HG02885 (cell line): Measurements from ENCODE around the gene FAHD1.

Experiments used
- ATAC-seq: cut with Tn5 transposase; IDR thresholded peaks from one replicate; pipeline ENCODE4 v1.9.1; 2021; ENCODE audit warnings: mild to moderate bottlenecking; ENCODE audit not compliant: unreplicated experiment, poor library complexity

FAHD1 gene

DNA sequence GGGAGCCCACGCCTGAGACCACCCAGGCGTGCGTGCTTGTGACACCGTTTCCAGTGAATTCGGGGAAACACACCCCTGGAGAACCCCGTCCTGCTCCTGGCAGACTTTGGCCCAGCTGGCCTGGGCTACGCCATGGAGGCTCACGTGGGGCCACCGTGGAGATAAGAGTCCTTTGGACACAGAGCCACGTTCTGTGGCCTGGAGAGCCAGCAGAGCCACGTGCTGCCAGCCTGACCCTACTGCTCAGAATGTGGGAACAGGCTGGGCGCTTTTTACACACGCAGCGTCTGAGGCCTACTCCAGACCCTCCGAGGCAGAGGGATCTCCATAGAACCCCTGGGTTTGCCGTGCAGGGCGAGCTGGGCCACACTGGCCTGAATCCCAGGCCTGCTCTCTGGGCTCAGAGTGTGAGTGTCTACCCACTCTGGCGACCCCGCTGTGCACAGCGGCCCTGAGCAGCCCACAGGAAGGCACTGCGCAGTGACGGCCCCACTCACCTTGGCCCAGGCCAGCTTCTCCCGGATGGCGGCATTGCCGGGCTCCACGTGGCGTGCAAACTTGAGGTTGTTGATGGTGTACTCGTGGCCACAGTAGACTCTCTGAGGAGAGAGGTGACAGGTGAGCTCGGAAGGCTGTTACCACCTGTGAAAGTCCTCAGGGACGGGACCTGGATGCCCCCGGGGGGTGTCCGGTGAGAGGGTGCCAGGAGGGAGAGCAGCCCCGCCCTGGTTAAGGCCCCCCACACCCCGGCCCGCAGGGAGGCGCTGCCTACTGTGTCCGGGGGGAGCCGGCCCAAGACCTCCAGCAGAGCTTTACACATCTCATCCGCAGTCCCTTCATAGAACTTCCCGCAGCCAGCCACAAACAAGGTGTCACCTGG is 10.4 kb upstream of the FAHD1 start:
- no peak for ATAC-seq

DNA sequence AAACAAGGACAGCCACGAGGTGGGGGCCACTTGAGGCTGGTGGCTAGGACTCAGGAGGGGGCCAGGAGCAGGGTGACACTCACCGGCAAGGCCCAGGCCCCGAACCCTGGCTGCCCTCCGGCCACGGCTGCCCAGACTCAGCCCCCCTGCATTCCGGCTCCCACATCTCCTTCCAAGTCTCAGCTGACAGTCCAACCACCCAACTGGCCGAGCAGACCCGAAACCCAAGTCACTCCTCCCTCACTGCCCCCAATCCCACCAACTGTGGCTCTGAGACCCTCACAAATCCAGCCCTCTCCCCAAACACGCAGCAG is 9.8 kb upstream of the FAHD1 start:
- ATAC-seq: no peak

- no peak for ATAC-seq
These were observed 9.3 kb upstream of the FAHD1 start for GRCh38 chr16:1817716-1818115.

GRCh38 chr16:1818204-1818872 is 8.7 kb upstream of the FAHD1 start:
- ATAC-seq: no peak

- no peak for ATAC-seq
These were observed 8.0 kb upstream of the FAHD1 start for GRCh38 chr16:1818873-1819525.

DNA sequence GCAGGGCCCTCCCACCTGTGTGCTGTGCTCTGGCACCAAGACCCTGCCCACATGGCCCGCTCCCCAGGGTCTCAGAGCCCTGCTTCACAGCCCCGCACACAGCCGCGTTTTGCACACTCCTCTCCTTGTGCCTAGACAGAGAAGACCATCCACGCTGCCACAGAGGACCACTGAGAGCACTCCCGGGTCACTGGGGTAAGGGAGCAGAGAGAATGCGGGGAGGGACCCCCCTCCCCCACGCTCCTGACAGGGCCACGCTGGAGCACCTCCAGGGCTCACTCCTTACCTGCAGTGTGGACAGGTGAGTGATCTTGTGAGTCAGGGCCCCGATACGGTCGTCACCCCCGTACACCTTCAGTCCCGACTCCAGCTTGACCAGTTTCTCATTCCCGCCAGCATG is 7.4 kb upstream of the FAHD1 start:
- no peak for ATAC-seq

DNA sequence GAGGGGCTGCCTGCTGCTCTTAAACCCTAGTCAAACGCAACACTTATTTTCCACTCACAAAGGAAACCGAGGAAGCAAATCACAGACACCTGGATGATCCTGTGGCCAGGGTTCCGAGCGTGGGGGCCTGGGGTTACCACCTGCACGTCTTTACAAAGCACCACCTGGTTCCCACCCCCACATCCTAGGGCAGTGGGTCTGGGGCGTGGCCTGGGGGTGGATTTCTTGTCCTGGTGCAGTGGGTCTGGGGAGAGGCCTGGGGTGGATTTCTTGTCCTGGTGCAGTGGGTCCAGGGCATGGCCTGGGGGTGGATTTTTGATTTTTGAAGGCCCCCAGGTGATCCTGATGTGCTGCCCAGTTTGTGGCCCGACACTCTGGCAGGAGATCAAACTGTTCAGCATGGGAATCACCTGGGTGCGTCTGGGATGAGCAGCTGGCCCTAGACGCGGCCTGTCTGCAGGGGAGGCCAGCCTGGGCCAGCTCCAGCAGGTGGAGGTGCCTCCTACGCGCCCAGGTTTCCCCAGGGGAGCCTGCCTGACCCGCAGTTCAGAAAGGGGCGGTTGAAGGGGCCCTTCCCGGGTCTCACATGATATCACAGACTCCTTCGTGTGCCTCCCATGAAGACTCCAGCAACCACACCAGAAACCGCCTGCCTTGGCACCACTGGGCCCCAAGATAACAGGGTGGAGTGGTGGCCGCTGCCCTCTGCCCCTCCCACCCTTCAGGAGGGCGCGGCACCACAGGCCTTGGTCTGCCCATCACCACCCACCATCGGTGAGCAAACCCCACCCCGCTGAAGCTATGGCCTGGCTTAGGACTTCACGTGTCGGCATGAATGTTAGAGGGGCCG is 6.7 kb upstream of the FAHD1 start:
- ATAC-seq: no peak

DNA sequence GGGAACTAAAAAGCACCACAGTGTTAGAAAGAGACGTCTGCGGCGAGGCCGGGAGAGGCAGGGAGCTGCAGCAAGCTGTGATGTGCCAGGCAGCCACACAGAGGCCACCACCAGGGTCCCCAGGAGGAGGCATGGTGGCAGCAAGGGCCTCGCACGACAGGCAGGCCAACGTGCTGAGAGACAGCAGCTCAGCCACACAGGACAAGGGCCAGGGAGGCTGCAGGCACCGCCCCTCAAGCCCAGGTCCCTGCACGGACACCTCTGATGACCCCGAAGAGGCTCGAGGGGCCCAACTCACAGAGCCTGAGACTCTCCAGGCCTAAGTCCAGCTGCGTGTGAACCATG is 6.1 kb upstream of the FAHD1 start:
- ATAC-seq: no peak

DNA sequence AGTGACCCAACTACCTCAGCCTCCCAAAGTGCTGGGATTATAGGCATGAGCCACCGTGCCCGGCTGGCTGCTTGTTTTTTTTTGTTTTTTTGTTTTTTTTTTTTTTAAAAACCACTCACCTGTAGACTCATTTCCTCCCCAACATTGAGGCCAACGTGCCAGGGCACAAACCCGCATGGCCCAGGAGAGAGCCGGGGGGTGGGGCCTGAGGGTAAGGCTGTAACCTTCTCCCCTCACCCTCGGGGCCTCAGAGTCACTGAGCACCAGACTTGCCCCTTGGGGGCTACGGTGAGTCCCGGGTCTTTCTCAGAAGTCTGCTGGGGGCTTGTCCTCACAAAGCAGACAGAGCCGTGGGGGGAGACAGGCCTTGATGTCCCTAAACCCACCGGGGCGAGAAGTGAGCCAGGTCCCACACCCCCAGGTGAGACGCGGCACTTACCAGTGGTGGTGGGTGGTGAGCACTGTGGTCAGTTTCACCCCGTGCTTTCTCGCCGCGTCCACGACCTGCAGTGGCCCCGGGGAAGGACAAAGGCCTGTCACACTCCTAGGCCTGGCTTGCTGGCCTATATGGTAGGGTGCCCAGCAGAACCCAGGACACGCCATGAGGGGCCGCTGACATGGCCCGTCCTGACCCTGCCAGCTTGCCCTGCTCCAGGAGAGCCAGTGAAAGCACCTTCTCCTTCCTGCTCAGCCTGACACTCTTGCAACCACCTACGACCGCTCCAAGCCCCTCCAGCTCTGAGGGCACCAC is 5.0 kb upstream of the FAHD1 start:
- ATAC-seq: no peak

DNA sequence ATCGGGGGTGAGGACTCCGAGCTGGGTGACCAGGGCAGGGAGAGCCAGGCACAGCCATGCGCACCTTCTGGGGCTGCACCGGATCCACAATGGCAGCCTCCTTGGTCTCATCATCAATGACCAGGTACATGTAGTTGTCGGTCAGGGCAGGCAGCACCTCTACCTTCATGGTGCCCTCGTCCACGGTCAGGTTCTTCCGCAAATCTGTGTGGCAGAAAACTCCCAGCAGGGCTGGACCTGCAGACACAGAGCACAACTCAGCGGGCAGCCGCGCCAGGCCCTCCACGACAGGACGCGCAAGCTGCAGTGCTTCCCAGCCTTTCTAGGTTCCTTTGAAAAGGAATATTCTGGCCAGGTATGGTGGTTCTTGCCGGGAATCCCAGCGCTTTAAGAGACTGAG is 4.2 kb upstream of the FAHD1 start:
- no peak for ATAC-seq

- no peak for ATAC-seq
These were observed 3.2 kb upstream of the FAHD1 start for GRCh38 chr16:1823821-1824220.

DNA sequence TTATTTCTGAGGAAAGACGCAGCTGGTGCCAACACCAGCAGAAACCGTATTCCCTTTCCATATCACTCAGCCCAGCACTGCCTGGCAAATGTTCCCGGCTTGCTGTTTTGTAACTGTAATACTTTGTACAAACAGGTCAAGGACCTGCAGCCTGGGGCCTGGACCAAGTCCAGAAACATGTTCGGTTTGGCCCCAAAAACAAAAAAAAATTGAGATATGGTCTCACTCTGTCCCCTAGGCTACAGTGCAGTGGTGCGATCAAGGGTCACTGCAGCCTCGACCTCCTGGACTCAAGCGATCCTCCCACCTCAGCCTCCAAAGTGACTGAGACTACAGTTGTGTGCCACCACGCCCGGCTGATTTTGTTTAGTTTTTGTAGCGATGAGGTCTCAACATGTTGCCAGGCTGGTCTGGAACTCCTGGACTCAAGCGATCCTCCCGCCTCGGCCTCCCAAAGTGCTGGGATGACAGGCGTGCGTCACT is 1.6 kb upstream of the FAHD1 start:
- no peak for ATAC-seq

DNA sequence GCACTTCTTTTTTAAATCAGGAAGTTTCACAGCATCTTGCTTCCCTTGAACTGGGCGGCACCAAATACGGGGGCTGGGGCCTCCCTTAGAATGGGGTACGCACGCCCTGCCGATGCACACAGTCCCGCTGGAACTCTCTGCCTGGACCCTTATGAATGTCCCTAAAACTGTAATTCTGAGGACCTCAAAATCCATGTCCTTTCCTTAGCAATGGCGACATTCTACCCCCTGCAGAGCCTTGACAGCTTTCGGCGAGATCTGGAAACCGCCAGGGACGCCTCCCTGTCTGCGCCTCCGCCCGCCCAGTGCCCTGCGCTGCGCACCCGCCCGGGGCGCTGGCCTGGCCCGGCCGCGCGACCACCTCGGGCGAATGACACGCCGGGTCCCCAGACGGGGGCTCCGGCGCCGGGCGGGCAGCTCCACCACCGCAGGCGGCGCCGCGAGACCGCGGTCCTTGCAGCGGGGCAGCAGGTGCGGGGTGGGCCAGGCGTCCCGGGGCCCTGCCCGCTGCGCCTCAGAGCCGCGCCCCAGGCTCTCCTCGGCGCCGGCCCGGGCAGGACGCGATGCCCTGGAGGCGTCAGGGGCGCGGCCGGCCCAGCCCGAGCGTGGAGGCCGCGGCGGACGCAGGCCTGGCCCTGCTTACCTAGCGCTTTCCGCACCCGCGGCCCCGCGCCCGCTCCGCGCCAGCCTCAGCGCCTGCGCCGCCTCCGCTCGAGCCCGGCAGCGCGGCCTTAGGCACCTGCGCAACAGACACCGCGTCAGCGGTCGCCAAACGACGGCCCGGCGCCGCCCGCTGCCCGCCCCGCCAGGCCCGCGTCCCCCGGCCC is 929 bp upstream of the FAHD1 start:
- ATAC-seq: peak; percentile 54

GRCh38 chr16:1828645-1829410 is 1.8 kb downstream of the FAHD1 start:
- ATAC-seq: no peak

- ATAC-seq: no peak
These were observed 3.2 kb downstream of the FAHD1 start for GRCh38 chr16:1830213-1830612.

- ATAC-seq: no peak
These were observed 4.4 kb downstream of the FAHD1 start for GRCh38 chr16:1831186-1832075.

DNA sequence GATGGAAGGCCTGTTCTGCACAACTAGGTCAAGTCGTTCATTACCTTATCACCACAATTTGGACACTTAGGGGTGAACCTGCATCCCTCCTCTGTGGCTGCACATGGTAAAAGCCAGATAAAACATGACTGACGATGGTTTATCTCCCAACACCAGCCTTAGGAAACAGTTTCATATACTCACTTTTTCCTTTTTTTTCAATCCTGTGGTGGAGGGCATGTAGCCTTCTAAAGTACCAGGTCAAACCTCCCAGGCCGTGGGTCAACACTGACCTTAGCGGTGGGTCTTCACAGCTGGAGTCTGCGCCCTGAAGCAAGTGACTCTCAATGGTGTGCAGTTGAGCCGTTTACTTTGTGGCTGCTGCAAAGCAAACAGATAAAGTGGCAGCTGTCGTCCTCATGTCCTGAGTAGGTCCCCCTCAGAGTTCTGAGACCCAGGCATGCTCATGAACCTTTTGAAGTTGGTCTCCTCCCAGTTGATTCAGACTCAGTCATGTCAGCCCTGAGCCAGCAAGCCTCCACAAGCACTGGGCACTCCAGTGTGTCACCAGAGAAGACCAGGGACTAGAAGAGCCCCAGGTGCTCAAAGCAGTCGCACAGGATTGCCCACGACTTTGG is 5.9 kb downstream of the FAHD1 start:
- no peak for ATAC-seq
